Coronary artery (tissue), 2 donors: Measurements from ENCODE around the gene HHAT.

ENCODE experiments used
- DNase-seq: peaks from one replicate; pipeline ENCODE4 v3.0.0-alpha.2; 2017; ENCODE audit warnings: low spot score
- H3K27ac ChIP-seq, 2 donors: fragments of 200-600 bp; sonication (generic); one replicate each; pipeline ENCODE4 v1.5.1; 2016 to 2019
- H3K4me3 ChIP-seq: fragments of 200-600 bp; sonication (generic); 2 replicates; pipeline ENCODE4 v1.5.1; 2016; ENCODE audit warnings: mild to moderate bottlenecking, moderate library complexity
- CTCF ChIP-seq: fragments of 200-600 bp; sonication (generic); IDR thresholded peaks from one replicate; pipeline ENCODE4 v1.5.1; 2019; ENCODE audit warnings: antibody characterized with exemption

Gene HHAT

GRCh38 chr1:210476730-210477129, 148.0 kb downstream of the HHAT start:
- Histone ChIP-seq H3K27ac (no peak overlapping the region), H3K4me3 (no peak overlapping the region)
- no peak for TF ChIP-seq CTCF
- no peak for DNase-seq

GRCh38 chr1:210477328-210477924, 148.7 kb downstream of the HHAT start:
- no peak overlapping the region for H3K27ac ChIP-seq
- DNase-seq = no peak
- H3K4me3 ChIP-seq = no peak overlapping the region
- no peak for TF ChIP-seq CTCF

GRCh38 chr1:210478820-210479219, 150.1 kb downstream of the HHAT start:
- Histone ChIP-seq H3K4me3 (no peak overlapping the region), H3K27ac (no peak overlapping the region)
- DNase-seq = no peak
- no peak for TF ChIP-seq CTCF

GRCh38 chr1:210482491-210482890, 153.8 kb downstream of the HHAT start:
- no peak for DNase-seq
- H3K27ac ChIP-seq = no peak overlapping the region

GRCh38 chr1:210482945-210483617, 154.4 kb downstream of the HHAT start:
- DNase-seq = no peak
- H3K4me3 ChIP-seq = no peak overlapping the region
- no peak overlapping the region for H3K27ac ChIP-seq
- no peak for TF ChIP-seq CTCF

More at GRCh38 chr1:210482491-210482890, 153.8 kb downstream of the HHAT start:
- no peak overlapping the region for H3K4me3 ChIP-seq
- TF ChIP-seq CTCF = no peak

GRCh38 chr1:210483821-210484220, 155.1 kb downstream of the HHAT start:
- no peak overlapping the region for H3K27ac ChIP-seq
- DNase-seq = no peak
- no peak overlapping the region for H3K4me3 ChIP-seq
- no peak for TF ChIP-seq CTCF

- TF ChIP-seq CTCF = no peak
- no peak for DNase-seq
- Histone ChIP-seq H3K4me3 (no peak overlapping the region), H3K27ac (no peak overlapping the region)
Observed at GRCh38 chr1:210487021-210487420, 158.3 kb downstream of the HHAT start.
